ENCODE measurements around the gene CEMIP.

DNA sequence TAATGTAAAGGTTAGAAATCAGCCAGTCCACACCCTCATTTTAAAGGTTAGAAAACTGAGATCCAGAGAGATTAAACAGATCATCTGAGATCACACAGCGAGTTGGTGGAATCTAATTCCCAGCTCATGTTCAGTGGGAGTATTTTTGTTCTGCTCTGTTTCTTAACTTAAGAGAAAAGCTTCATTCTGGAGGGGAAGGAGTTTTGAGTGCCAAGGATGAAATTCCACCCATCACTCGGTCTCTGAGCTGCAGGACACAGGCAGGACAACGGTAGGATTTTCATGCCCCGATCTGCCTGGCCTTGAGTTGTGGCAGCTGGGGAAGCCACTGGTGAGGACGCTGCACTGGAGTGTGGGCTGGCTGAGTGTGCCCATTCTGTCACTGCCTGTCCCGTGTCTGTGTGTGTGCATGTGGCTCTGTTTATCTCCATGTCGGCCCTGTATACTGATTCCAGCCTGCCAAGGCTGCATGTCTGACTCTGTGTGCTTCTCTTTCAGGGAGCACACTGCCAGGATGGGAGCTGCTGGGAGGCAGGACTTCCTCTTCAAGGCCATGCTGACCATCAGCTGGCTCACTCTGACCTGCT is 94.3 kb downstream of the CEMIP start:
- TF ChIP-seq TCF7 (IDR thresholded peaks at IDR 0.05; ENCODE audit: borderline replicate concordance) (no peak), POLR2A (IDR thresholded peaks at IDR 0.05; ENCODE audit: low read depth, low read length) (no peak), YY1 (IDR thresholded peaks at IDR 0.05; ENCODE audit: low read depth, low read length) (no peak), RELA (IDR thresholded peaks at IDR 0.05; ENCODE audit: borderline replicate concordance, partially characterized antibody) (no peak), NBN (IDR thresholded peaks at IDR 0.05) (no peak), IKZF2 (IDR thresholded peaks at IDR 0.05) (no peak), RAD21 (IDR thresholded peaks at IDR 0.05; ENCODE audit: insufficient read depth, low read depth, low read length) (no peak), KDM1A (IDR thresholded peaks at IDR 0.05; ENCODE audit: borderline replicate concordance) (no peak)
- TF ChIP-seq, protein P1, sequence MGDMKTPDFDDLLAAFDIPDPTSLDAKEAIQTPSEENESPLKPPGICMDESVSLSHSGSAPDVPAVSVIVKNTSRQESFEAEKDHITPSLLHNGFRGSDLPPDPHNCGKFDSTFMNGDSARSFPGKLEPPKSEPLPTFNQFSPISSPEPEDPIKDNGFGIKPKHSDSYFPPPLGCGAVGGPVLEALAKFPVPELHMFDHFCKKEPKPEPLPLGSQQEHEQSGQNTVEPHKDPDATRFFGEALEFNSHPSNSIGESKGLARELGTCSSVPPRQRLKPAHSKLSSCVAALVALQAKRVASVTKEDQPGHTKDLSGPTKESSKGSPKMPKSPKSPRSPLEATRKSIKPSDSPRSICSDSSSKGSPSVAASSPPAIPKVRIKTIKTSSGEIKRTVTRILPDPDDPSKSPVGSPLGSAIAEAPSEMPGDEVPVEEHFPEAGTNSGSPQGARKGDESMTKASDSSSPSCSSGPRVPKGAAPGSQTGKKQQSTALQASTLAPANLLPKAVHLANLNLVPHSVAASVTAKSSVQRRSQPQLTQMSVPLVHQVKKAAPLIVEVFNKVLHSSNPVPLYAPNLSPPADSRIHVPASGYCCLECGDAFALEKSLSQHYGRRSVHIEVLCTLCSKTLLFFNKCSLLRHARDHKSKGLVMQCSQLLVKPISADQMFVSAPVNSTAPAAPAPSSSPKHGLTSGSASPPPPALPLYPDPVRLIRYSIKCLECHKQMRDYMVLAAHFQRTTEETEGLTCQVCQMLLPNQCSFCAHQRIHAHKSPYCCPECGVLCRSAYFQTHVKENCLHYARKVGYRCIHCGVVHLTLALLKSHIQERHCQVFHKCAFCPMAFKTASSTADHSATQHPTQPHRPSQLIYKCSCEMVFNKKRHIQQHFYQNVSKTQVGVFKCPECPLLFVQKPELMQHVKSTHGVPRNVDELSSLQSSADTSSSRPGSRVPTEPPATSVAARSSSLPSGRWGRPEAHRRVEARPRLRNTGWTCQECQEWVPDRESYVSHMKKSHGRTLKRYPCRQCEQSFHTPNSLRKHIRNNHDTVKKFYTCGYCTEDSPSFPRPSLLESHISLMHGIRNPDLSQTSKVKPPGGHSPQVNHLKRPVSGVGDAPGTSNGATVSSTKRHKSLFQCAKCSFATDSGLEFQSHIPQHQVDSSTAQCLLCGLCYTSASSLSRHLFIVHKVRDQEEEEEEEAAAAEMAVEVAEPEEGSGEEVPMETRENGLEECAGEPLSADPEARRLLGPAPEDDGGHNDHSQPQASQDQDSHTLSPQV (IDR thresholded peaks at IDR 0.05): no peak
- TF ChIP-seq, protein P2, sequence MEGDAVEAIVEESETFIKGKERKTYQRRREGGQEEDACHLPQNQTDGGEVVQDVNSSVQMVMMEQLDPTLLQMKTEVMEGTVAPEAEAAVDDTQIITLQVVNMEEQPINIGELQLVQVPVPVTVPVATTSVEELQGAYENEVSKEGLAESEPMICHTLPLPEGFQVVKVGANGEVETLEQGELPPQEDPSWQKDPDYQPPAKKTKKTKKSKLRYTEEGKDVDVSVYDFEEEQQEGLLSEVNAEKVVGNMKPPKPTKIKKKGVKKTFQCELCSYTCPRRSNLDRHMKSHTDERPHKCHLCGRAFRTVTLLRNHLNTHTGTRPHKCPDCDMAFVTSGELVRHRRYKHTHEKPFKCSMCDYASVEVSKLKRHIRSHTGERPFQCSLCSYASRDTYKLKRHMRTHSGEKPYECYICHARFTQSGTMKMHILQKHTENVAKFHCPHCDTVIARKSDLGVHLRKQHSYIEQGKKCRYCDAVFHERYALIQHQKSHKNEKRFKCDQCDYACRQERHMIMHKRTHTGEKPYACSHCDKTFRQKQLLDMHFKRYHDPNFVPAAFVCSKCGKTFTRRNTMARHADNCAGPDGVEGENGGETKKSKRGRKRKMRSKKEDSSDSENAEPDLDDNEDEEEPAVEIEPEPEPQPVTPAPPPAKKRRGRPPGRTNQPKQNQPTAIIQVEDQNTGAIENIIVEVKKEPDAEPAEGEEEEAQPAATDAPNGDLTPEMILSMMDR (IDR thresholded peaks at IDR 0.05 in 2 of 3, conservative IDR thresholded peaks at IDR 0.05 in 1 of 3; ENCODE audit: control insufficient read depth in 2 of 3, extremely low read depth in 1 of 3, insufficient read depth in 1 of 3, low read depth in 3 of 3, low read length in 3 of 3): no peak
- TF ChIP-seq, protein P3, sequence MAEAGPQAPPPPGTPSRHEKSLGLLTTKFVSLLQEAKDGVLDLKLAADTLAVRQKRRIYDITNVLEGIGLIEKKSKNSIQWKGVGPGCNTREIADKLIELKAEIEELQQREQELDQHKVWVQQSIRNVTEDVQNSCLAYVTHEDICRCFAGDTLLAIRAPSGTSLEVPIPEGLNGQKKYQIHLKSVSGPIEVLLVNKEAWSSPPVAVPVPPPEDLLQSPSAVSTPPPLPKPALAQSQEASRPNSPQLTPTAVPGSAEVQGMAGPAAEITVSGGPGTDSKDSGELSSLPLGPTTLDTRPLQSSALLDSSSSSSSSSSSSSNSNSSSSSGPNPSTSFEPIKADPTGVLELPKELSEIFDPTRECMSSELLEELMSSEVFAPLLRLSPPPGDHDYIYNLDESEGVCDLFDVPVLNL (IDR thresholded peaks at IDR 0.05; ENCODE audit: low read depth, low read length): no peak

All from GM12878 (cell line).